Vagina (tissue), 2 donors: ENCODE results near the gene MFRP. TPM values are rescaled to one million over a fixed set of nuclear protein-coding genes. Genes with fewer than 3 reads are reported as not detected.

Source experiments
- DNase-seq, 2 donors: peaks; one replicate each; pipeline ENCODE4 v3.0.0-alpha.2; 2017; ENCODE audit errors: extremely low spot score in 2 of 2
- H3K27ac ChIP-seq: fragments of 200-600 bp; sonication (generic); one replicate; pipeline ENCODE4 v1.5.1; 2019
- H3K27me3 ChIP-seq: fragments of 200-600 bp; sonication (generic); one replicate; pipeline ENCODE4 v1.5.1; 2019
- H3K36me3 ChIP-seq, 2 donors: fragments of 200-600 bp; sonication (generic); one replicate each; pipeline ENCODE4 v1.5.1; 2017 to 2019
- H3K4me1 ChIP-seq: fragments of 200-600 bp; sonication (generic); one replicate; pipeline ENCODE4 v1.5.1; 2019
- H3K4me3 ChIP-seq, 2 donors: fragments of 200-600 bp; sonication (generic); 1 replicate in 1 of 2; 2 replicates in 1 of 2; pipeline ENCODE4 v1.5.1; 2016 to 2019
- H3K9me3 ChIP-seq: fragments of 200-600 bp; sonication (generic); one replicate; pipeline ENCODE4 v1.5.1; 2019
- CTCF ChIP-seq, 3 experiments: fragments of 450-650 bp in 2 of 3; fragments of 200-600 bp in 1 of 3; sonication (generic) in 1 of 3; IDR thresholded peaks; one replicate each; pipeline ENCODE4 v1.5.1; 2017 to 2019; ENCODE audit warnings: antibody characterized with exemption in 3 of 3, mild to moderate bottlenecking in 2 of 3, moderate library complexity in 2 of 3
- POLR2A ChIP-seq, 2 donors: fragments of 450-650 bp; IDR thresholded peaks; one replicate each; pipeline ENCODE4 v1.6.1; 2017; ENCODE audit warnings: antibody characterized with exemption in 2 of 2, mild to moderate bottlenecking in 2 of 2, moderate library complexity in 2 of 2
- POLR2AphosphoS5 ChIP-seq, 2 donors: sonication (generic); formaldehyde crosslinking; IDR thresholded peaks; one replicate each; pipeline ENCODE4 v1.9.0; 2017; ENCODE audit warnings: antibody characterized with exemption in 2 of 2, mild to moderate bottlenecking in 2 of 2, low read depth in 1 of 2; ENCODE audit not compliant: insufficient read depth in 1 of 2
- intact Hi-C: fragments of 100-400 bp; cut with DNase I; formaldehyde crosslinking; loops from one replicate; pipeline ENCODE4 v1.15.1; 2023
- total RNA-seq: library from RNA; depleted of rRNA; stranded (reverse); fragments of >200 nt; gene quantifications from one replicate; pipeline ENCODE4 v1.2.3, GENCODE V29; 2016

MFRP gene
- total RNA-seq, 1 donor from 2014 or later: not detected

GRCh38 chr11:119375337-119376196 lies 29.1 kb upstream of the MFRP start:
- H3K27me3 ChIP-seq: no peaks in the 10 kb centered on the region
- no peaks in the 10 kb centered on the region for H3K36me3 ChIP-seq
- intact Hi-C loops: no loop called here
- no peaks in the 10 kb centered on the region for H3K9me3 ChIP-seq
- TF ChIP-seq CTCF (IDR thresholded peaks at IDR 0.05): no peak
- TF ChIP-seq POLR2AphosphoS5 (IDR thresholded peaks at IDR 0.05; ENCODE audit: insufficient read depth in 1 of 2, low read depth in 1 of 2): peak; percentile 66 to 76
- DNase-seq: peak; percentile 88 to 93
- no peak overlapping the region for H3K4me3 ChIP-seq
- peak overlapping the region; percentile 78 for H3K27ac ChIP-seq
- peaks cover 47% of the 10 kb centered on the region for H3K4me1 ChIP-seq

- TF ChIP-seq CTCF (IDR thresholded peaks at IDR 0.05): no peak
- no peak for TF ChIP-seq POLR2AphosphoS5 (IDR thresholded peaks at IDR 0.05; ENCODE audit: insufficient read depth in 1 of 2, low read depth in 1 of 2)
- no peak for TF ChIP-seq POLR2A (IDR thresholded peaks at IDR 0.05)
- Histone ChIP-seq H3K36me3 (no peaks in the 10 kb centered on the region), H3K27ac (peak overlapping the region; percentile 78), H3K4me1 (peaks cover 55% of the 10 kb centered on the region), H3K27me3 (no peaks in the 10 kb centered on the region), H3K4me3 (no peak overlapping the region), H3K9me3 (no peaks in the 10 kb centered on the region)
- intact Hi-C loops: no loop called here
- DNase-seq: peak in 1 of 2 donors; percentile 83
Measured at GRCh38 chr11:119374632-119375336, 28.3 kb upstream of the MFRP start.

GRCh38 chr11:119373921-119374631 lies 27.6 kb upstream of the MFRP start:
- peak in 1 of 2 donors; percentile 86 for DNase-seq
- no peak overlapping the region for H3K4me3 ChIP-seq
- no peaks in the 10 kb centered on the region for H3K36me3 ChIP-seq
- peak overlapping the region; percentile 78 for H3K27ac ChIP-seq
- peaks cover 62% of the 10 kb centered on the region for H3K4me1 ChIP-seq
- intact Hi-C loops: no loop called here
- H3K9me3 ChIP-seq: no peaks in the 10 kb centered on the region
- TF ChIP-seq POLR2A (IDR thresholded peaks at IDR 0.05): no peak
- peak; percentile 32 to 61 (median 35) for TF ChIP-seq CTCF (IDR thresholded peaks at IDR 0.05)
- H3K27me3 ChIP-seq: no peaks in the 10 kb centered on the region

GRCh38 chr11:119373059-119373920 lies 26.8 kb upstream of the MFRP start:
- Histone ChIP-seq H3K27me3 (no peaks in the 10 kb centered on the region), H3K36me3 (no peaks in the 10 kb centered on the region), H3K4me1 (peaks cover 70% of the 10 kb centered on the region), H3K9me3 (no peaks in the 10 kb centered on the region), H3K4me3 (no peak overlapping the region), H3K27ac (no peak overlapping the region)
- intact Hi-C loops: no loop called here
- no peak for DNase-seq
- TF ChIP-seq CTCF (IDR thresholded peaks at IDR 0.05) (no peak), POLR2AphosphoS5 (IDR thresholded peaks at IDR 0.05; ENCODE audit: insufficient read depth in 1 of 2, low read depth in 1 of 2) (no peak), POLR2A (IDR thresholded peaks at IDR 0.05) (no peak)
